ENCODE measurements around the gene MTFR1L. TPM values are rescaled to one million over a fixed set of nuclear protein-coding genes. Genes with fewer than 3 reads are reported as not detected.

The MTFR1L gene
- total RNA-seq, 2 experiments from 2014 or later = 35.3 to 43.4 TPM

DNA sequence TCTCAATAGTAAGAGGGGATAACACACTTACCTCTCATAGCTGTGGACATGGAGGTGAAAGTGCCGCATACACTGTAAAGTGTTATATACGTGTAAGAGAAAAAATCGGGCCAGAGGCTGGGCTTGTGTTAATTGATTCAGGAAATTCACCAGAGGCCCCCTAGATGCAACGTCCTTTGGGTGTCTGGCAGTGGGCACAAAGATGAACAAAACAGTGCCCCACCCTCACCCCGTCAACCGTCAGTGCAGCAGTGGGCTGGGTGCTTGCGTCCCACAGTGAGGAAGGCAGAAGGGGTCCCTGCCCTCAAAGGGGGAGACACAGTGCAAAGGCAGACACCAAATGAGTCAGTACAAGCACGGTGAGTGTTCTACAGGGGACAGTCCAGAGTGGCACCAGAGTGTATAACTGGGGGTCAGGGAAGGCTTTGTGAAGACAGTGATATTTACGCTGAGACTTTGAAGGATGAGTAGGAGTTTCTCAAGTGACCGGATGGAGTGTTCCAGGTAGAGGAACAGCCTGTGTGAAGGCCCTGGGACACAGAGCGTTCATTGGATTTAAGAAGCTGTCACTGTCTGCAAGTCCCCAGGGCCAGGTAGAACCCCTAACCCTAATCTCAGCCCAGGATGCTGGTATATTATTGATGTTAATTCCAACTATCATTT lies 6.6 kb upstream of the MTFR1L start:
- H3K9me3 ChIP-seq (ENCODE audit: low read length) = no peaks in the 10 kb centered on the region
- no peaks in the 10 kb centered on the region for H3K79me2 ChIP-seq (ENCODE audit: insufficient read depth, low read depth, low read length)
- CTCF ChIA-PET (ENCODE audit: unreplicated experiment) = interaction anchor here (0.6 kb wide), 1 partner anchor 298 kb away, joined by 3 read pairs; the partner anchor contains the start of gene PDIK1L
- H3K4me1 ChIP-seq (ENCODE audit: insufficient read depth, low read length, poor library complexity, severe bottlenecking) = peaks cover 29% of the 10 kb centered on the region
- H3K9me2 ChIP-seq (ENCODE audit: insufficient read depth, low read length) = no peaks in the 10 kb centered on the region
- no peak overlapping the region for H2AFZ ChIP-seq (ENCODE audit: low read length)
- no TSS peak for BruUV-seq (replicated peaks)
- no peaks in the 10 kb centered on the region for H4K20me1 ChIP-seq (ENCODE audit: insufficient read depth, low read length)
- no peaks in the 10 kb centered on the region for H3K36me3 ChIP-seq (ENCODE audit: insufficient read depth, low read length)
- POLR2A ChIA-PET = interaction anchor here (1.1 kb wide), 1 partner anchor 254 kb away, joined by 3 read pairs; no protein-coding TSS in a partner anchor
- TF ChIP-seq EZH2phosphoT487 (IDR thresholded peaks at IDR 0.05; ENCODE audit: borderline replicate concordance, low read depth, low read length) = no peak
- TF ChIP-seq, protein P1, sequence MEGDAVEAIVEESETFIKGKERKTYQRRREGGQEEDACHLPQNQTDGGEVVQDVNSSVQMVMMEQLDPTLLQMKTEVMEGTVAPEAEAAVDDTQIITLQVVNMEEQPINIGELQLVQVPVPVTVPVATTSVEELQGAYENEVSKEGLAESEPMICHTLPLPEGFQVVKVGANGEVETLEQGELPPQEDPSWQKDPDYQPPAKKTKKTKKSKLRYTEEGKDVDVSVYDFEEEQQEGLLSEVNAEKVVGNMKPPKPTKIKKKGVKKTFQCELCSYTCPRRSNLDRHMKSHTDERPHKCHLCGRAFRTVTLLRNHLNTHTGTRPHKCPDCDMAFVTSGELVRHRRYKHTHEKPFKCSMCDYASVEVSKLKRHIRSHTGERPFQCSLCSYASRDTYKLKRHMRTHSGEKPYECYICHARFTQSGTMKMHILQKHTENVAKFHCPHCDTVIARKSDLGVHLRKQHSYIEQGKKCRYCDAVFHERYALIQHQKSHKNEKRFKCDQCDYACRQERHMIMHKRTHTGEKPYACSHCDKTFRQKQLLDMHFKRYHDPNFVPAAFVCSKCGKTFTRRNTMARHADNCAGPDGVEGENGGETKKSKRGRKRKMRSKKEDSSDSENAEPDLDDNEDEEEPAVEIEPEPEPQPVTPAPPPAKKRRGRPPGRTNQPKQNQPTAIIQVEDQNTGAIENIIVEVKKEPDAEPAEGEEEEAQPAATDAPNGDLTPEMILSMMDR (conservative IDR thresholded peaks at IDR 0.05; ENCODE audit: low read length) = no peak
- no peak overlapping the region for H3K4me3 ChIP-seq (ENCODE audit: low read depth, low read length, poor library complexity, severe bottlenecking)
- intact Hi-C loops (cut with micrococcal nuclease; ENCODE audit: unreplicated experiment) = loop anchor here (5.0 kb wide), 2 partner anchors 196 to 291 kb away; partner anchors contain the start of gene MAN1C1
- DNase-seq (ENCODE audit: low spot score) = no peak
- H3K4me2 ChIP-seq (ENCODE audit: low read length) = no peak overlapping the region
- no peak overlapping the region for H3K27ac ChIP-seq (ENCODE audit: low read depth, low read length, poor library complexity, severe bottlenecking)

DNA sequence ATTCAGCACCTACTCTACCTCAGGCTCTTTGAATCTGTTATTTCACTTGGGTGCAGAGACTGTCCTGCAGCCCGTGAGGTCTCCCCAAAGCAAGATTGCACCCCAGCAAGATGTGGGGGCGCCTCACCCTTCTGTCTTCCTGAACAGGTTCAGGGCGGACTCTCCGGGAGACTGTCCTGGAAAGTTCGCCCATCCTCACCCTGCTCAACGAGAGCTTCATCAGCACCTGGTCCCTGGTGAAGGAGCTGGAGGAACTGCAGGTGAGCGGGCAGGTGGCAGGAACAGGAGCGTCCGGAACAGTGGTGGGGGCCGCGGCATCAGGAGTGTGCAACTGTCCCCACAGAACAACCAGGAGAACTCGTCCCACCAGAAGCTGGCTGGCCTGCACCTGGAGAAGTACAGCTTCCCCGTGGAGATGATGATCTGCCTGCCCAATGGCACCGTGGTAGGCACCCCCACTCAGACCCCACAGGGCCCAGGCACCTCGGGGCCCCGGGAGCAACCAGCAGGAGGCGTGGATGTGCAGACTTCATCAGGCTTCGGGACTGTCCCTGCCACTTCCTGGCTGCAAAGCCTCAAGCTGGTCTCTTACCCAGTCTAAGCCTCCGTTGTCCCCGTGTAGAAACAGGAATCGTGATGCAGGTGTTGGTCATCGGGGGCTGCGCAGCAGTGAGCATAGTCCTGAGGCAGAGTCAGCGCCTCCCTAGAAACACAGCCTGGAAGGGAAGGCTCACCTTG lies 5.9 kb upstream of the MTFR1L start:
- POLR2A ChIA-PET = no interaction called here

More for the DNA sequence above, 5.9 kb upstream of the MTFR1L start:
- Histone ChIP-seq H3K4me3 (ENCODE audit: low read depth, low read length, poor library complexity, severe bottlenecking) (no peak overlapping the region), H3K36me3 (ENCODE audit: insufficient read depth, low read length) (no peaks in the 10 kb centered on the region), H4K20me1 (ENCODE audit: insufficient read depth, low read length) (no peaks in the 10 kb centered on the region), H3K9me3 (ENCODE audit: low read length) (no peaks in the 10 kb centered on the region), H3K27ac (ENCODE audit: low read depth, low read length, poor library complexity, severe bottlenecking) (no peak overlapping the region), H3K79me2 (ENCODE audit: insufficient read depth, low read depth, low read length) (no peaks in the 10 kb centered on the region), H2AFZ (ENCODE audit: low read length) (no peak overlapping the region), H3K9me2 (ENCODE audit: insufficient read depth, low read length) (no peaks in the 10 kb centered on the region), H3K4me2 (ENCODE audit: low read length) (no peak overlapping the region), H3K4me1 (ENCODE audit: insufficient read depth, low read length, poor library complexity, severe bottlenecking) (peaks cover 36% of the 10 kb centered on the region)
- DNase-seq (ENCODE audit: low spot score) = no peak
- TF ChIP-seq, protein P1 (conservative IDR thresholded peaks at IDR 0.05; ENCODE audit: low read length) = peak; percentile 47
- no peak for TF ChIP-seq EZH2phosphoT487 (IDR thresholded peaks at IDR 0.05; ENCODE audit: borderline replicate concordance, low read depth, low read length)
- CTCF ChIA-PET (ENCODE audit: unreplicated experiment) = no interaction called here
- intact Hi-C loops (cut with micrococcal nuclease; ENCODE audit: unreplicated experiment) = loop anchor here (5.0 kb wide), 2 partner anchors 197 to 292 kb away; partner anchors contain the start of gene MAN1C1
- BruUV-seq (replicated peaks) = no TSS peak

Measured in OCI-LY7 (cell line).